GM12878 (cell line): ENCODE results near the gene ZNF766. TPM values are rescaled to one million over a fixed set of nuclear protein-coding genes. Genes with fewer than 3 reads are reported as not detected.

Source experiments
- KAT2A ChIP-seq: conservative IDR thresholded peaks from 2 replicates; pipeline ENCODE4 v1.6.1; 2011; ENCODE audit warnings: low read depth, low read length; ENCODE audit not compliant: control insufficient read depth
- TCF12 ChIP-seq: IDR thresholded peaks from 2 replicates; pipeline ENCODE4 v1.6.1; 2011; ENCODE audit warnings: low read depth, mild to moderate bottlenecking, low read length
- ZNF24 ChIP-seq: fragments of 450-650 bp; IDR thresholded peaks from 2 replicates; pipeline ENCODE4 v1.6.1; 2017; ENCODE audit warnings: antibody characterized with exemption, mild to moderate bottlenecking
- polyA plus RNA-seq, 11 experiments: library from polyadenylated mRNA; depleted of rRNA in 4 of 11; unstranded in 6 of 11; stranded (reverse) in 5 of 11; fragments of >200 nt; fragmentation: Nextera tagmentation in 4 of 11; fragmentation: Illumina TruSeq in 1 of 11; extraction: Ambion mirVana in 4 of 11; extraction: Trizol in 1 of 11; gene quantifications; 1 replicate in 1 of 11; 2 replicates in 10 of 11; pipeline versions ENCODE4 v1.2.1 to v1.2.3, GENCODE V29; 2011 to 2016; ENCODE audit warnings: inconsistent platforms in 2 of 11, missing spikeins in 2 of 11, low read depth in 1 of 11
- total RNA-seq, 4 experiments: library from RNA; depleted of rRNA in 3 of 4; stranded (reverse); fragments of >200 nt in 3 of 4; fragmentation: Illumina TruSeq in 1 of 4; extraction: Trizol in 1 of 4; gene quantifications; 2 replicates each; pipeline versions ENCODE4 v1.2.1 to v1.2.3, GENCODE V29; 2013 to 2021
- TF ChIP-seq, protein P1 (sequence below): IDR thresholded peaks from 2 replicates; pipeline ENCODE4 v1.6.1; 2012; ENCODE audit warnings: low read depth, low read length, improper control_type of control experiment
- TF ChIP-seq, protein P2 (sequence below): fragments of 450-650 bp; IDR thresholded peaks from 2 replicates; pipeline ENCODE4 v1.6.1; 2017; ENCODE audit warnings: mild to moderate bottlenecking, moderate library complexity
- TF ChIP-seq, protein P3 (sequence below): fragments of 450-650 bp; formaldehyde crosslinking; IDR thresholded peaks from 2 replicates; pipeline ENCODE4 v1.4.0; 2020; ENCODE audit warnings: mild to moderate bottlenecking, moderate library complexity
- TF ChIP-seq, protein P4 (sequence below): fragments of 450-650 bp; IDR thresholded peaks from 2 replicates; pipeline ENCODE4 v1.6.1; 2017; ENCODE audit warnings: mild to moderate bottlenecking, moderate library complexity
- TF ChIP-seq, protein P5 (sequence below): IDR thresholded peaks from 2 replicates; pipeline ENCODE4 v1.6.1; 2012; ENCODE audit warnings: improper control_type of control experiment, low read depth, low read length; ENCODE audit not compliant: insufficient replicate concordance

Gene ZNF766
- total and polyA plus RNA-seq, 10 of the 15 experiments (the other 5 are each of a cell fraction or from before 2014, with no cell fraction given) = 7.2 to 20.0 (median 16.4) TPM

DNA sequence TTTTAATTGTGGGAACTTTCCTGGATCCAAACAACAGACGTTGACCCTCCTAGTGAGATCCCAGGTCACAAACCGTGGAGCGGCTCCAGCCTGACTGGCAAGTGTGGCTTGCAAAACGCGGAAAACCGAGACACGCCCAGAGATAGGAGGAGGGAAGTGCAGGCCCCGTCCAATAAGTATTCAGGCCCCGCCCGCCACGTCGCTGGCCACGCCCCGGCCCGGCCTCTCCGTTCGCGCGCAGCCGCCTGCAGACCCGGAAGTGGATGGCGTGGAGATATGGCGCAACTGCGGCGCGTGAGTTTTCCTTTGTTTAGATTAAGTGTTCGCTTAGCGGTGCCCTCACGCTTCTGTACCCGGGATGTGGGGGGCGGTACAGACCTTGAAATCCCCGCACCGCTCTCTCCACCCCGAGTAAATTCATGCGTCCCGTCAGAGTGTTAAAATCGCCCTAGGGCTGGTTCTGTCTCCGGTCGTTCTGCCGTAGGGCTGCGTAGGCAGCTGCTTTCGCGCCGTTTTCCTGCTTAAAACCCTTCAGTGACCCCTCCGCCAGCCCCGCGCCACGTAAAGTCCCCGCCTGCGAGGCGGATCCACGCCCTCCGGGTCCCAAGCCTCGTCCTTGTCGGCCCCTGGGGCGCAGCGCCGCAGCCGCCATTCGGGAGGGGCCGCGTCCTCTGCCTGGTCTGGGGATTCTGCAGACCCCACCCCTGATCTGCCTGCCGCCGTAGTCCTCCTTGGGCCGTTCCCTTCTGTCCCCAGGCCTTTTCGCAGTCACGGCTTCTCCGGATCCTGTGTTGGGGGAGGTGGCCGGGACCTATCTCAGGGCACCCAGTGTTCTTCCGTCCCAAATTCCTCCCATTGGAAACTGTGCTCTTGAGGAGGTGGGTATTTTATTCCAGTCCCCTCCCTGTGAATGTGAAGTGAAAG is at the start of gene ZNF766 (continued):
- TF ChIP-seq, protein P1, sequence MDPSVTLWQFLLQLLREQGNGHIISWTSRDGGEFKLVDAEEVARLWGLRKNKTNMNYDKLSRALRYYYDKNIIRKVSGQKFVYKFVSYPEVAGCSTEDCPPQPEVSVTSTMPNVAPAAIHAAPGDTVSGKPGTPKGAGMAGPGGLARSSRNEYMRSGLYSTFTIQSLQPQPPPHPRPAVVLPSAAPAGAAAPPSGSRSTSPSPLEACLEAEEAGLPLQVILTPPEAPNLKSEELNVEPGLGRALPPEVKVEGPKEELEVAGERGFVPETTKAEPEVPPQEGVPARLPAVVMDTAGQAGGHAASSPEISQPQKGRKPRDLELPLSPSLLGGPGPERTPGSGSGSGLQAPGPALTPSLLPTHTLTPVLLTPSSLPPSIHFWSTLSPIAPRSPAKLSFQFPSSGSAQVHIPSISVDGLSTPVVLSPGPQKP = peak; percentile 70
- TF ChIP-seq ZNF24 = no peak
- TF ChIP-seq, protein P2, sequence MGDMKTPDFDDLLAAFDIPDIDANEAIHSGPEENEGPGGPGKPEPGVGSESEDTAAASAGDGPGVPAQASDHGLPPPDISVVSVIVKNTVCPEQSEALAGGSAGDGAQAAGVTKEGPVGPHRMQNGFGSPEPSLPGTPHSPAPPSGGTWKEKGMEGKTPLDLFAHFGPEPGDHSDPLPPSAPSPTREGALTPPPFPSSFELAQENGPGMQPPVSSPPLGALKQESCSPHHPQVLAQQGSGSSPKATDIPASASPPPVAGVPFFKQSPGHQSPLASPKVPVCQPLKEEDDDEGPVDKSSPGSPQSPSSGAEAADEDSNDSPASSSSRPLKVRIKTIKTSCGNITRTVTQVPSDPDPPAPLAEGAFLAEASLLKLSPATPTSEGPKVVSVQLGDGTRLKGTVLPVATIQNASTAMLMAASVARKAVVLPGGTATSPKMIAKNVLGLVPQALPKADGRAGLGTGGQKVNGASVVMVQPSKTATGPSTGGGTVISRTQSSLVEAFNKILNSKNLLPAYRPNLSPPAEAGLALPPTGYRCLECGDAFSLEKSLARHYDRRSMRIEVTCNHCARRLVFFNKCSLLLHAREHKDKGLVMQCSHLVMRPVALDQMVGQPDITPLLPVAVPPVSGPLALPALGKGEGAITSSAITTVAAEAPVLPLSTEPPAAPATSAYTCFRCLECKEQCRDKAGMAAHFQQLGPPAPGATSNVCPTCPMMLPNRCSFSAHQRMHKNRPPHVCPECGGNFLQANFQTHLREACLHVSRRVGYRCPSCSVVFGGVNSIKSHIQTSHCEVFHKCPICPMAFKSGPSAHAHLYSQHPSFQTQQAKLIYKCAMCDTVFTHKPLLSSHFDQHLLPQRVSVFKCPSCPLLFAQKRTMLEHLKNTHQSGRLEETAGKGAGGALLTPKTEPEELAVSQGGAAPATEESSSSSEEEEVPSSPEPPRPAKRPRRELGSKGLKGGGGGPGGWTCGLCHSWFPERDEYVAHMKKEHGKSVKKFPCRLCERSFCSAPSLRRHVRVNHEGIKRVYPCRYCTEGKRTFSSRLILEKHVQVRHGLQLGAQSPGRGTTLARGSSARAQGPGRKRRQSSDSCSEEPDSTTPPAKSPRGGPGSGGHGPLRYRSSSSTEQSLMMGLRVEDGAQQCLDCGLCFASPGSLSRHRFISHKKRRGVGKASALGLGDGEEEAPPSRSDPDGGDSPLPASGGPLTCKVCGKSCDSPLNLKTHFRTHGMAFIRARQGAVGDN = peak; percentile 23; the same call in 1 of the 2 replicates
- TF ChIP-seq TCF12 = no peak
- TF ChIP-seq, protein P3, sequence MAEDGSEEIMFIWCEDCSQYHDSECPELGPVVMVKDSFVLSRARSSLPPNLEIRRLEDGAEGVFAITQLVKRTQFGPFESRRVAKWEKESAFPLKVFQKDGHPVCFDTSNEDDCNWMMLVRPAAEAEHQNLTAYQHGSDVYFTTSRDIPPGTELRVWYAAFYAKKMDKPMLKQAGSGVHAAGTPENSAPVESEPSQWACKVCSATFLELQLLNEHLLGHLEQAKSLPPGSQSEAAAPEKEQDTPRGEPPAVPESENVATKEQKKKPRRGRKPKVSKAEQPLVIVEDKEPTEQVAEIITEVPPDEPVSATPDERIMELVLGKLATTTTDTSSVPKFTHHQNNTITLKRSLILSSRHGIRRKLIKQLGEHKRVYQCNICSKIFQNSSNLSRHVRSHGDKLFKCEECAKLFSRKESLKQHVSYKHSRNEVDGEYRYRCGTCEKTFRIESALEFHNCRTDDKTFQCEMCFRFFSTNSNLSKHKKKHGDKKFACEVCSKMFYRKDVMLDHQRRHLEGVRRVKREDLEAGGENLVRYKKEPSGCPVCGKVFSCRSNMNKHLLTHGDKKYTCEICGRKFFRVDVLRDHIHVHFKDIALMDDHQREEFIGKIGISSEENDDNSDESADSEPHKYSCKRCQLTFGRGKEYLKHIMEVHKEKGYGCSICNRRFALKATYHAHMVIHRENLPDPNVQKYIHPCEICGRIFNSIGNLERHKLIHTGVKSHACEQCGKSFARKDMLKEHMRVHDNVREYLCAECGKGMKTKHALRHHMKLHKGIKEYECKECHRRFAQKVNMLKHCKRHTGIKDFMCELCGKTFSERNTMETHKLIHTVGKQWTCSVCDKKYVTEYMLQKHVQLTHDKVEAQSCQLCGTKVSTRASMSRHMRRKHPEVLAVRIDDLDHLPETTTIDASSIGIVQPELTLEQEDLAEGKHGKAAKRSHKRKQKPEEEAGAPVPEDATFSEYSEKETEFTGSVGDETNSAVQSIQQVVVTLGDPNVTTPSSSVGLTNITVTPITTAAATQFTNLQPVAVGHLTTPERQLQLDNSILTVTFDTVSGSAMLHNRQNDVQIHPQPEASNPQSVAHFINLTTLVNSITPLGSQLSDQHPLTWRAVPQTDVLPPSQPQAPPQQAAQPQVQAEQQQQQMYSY (CRISPR knock-in tag) = no peak
- TF ChIP-seq, protein P4, sequence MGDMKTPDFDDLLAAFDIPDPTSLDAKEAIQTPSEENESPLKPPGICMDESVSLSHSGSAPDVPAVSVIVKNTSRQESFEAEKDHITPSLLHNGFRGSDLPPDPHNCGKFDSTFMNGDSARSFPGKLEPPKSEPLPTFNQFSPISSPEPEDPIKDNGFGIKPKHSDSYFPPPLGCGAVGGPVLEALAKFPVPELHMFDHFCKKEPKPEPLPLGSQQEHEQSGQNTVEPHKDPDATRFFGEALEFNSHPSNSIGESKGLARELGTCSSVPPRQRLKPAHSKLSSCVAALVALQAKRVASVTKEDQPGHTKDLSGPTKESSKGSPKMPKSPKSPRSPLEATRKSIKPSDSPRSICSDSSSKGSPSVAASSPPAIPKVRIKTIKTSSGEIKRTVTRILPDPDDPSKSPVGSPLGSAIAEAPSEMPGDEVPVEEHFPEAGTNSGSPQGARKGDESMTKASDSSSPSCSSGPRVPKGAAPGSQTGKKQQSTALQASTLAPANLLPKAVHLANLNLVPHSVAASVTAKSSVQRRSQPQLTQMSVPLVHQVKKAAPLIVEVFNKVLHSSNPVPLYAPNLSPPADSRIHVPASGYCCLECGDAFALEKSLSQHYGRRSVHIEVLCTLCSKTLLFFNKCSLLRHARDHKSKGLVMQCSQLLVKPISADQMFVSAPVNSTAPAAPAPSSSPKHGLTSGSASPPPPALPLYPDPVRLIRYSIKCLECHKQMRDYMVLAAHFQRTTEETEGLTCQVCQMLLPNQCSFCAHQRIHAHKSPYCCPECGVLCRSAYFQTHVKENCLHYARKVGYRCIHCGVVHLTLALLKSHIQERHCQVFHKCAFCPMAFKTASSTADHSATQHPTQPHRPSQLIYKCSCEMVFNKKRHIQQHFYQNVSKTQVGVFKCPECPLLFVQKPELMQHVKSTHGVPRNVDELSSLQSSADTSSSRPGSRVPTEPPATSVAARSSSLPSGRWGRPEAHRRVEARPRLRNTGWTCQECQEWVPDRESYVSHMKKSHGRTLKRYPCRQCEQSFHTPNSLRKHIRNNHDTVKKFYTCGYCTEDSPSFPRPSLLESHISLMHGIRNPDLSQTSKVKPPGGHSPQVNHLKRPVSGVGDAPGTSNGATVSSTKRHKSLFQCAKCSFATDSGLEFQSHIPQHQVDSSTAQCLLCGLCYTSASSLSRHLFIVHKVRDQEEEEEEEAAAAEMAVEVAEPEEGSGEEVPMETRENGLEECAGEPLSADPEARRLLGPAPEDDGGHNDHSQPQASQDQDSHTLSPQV = no peak
- no peak for TF ChIP-seq KAT2A
- TF ChIP-seq, protein P5, sequence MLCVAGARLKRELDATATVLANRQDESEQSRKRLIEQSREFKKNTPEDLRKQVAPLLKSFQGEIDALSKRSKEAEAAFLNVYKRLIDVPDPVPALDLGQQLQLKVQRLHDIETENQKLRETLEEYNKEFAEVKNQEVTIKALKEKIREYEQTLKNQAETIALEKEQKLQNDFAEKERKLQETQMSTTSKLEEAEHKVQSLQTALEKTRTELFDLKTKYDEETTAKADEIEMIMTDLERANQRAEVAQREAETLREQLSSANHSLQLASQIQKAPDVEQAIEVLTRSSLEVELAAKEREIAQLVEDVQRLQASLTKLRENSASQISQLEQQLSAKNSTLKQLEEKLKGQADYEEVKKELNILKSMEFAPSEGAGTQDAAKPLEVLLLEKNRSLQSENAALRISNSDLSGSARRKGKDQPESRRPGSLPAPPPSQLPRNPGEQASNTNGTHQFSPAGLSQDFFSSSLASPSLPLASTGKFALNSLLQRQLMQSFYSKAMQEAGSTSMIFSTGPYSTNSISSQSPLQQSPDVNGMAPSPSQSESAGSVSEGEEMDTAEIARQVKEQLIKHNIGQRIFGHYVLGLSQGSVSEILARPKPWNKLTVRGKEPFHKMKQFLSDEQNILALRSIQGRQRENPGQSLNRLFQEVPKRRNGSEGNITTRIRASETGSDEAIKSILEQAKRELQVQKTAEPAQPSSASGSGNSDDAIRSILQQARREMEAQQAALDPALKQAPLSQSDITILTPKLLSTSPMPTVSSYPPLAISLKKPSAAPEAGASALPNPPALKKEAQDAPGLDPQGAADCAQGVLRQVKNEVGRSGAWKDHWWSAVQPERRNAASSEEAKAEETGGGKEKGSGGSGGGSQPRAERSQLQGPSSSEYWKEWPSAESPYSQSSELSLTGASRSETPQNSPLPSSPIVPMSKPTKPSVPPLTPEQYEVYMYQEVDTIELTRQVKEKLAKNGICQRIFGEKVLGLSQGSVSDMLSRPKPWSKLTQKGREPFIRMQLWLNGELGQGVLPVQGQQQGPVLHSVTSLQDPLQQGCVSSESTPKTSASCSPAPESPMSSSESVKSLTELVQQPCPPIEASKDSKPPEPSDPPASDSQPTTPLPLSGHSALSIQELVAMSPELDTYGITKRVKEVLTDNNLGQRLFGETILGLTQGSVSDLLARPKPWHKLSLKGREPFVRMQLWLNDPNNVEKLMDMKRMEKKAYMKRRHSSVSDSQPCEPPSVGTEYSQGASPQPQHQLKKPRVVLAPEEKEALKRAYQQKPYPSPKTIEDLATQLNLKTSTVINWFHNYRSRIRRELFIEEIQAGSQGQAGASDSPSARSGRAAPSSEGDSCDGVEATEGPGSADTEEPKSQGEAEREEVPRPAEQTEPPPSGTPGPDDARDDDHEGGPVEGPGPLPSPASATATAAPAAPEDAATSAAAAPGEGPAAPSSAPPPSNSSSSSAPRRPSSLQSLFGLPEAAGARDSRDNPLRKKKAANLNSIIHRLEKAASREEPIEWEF = no peak
